Activated T-helper 17 cell treated with anti-CD3 and anti-CD28 coated beads, Interleukin-2, amount 50 U/mL, for 72 hours (primary cell): ENCODE data around the gene TELO2. TPM values are rescaled to one million over a fixed set of nuclear protein-coding genes. Genes with fewer than 3 reads are reported as not detected.

Experiments used
- ATAC-seq: fragments of 150-1000 bp; cut with Tn5 transposase; replicated peaks from 2 replicates; pipeline ENCODE4 v1.10.0; 2021; ENCODE audit warnings: mild to moderate bottlenecking, moderate library complexity
- H3K27ac Mint-ChIP-seq: one replicate; pipeline ENCODE4 v1.8.0; 2022; ENCODE audit warnings: mixed read lengths
- H3K27me3 Mint-ChIP-seq: one replicate; pipeline ENCODE4 v1.8.0; 2022; ENCODE audit warnings: mixed read lengths
- H3K36me3 Mint-ChIP-seq: one replicate; pipeline ENCODE4 v1.8.0; 2022; ENCODE audit warnings: low read depth, mild to moderate bottlenecking, mixed read lengths
- H3K4me1 Mint-ChIP-seq: one replicate; pipeline ENCODE4 v1.8.0; 2022; ENCODE audit warnings: mixed read lengths
- H3K4me3 Mint-ChIP-seq: one replicate; pipeline ENCODE4 v1.8.0; 2022; ENCODE audit warnings: mild to moderate bottlenecking, mixed read lengths
- H3K9me3 Mint-ChIP-seq: one replicate; pipeline ENCODE4 v1.8.0; 2022; ENCODE audit warnings: mixed read lengths
- total RNA-seq, 2 donors: library from RNA; stranded (reverse); gene quantifications; one replicate each; pipeline ENCODE4 v1.2.3, GENCODE V29; 2022

TELO2 gene
- total RNA-seq, 2 donors from 2014 or later: 49.2 to 67.9 TPM

GRCh38 chr16:1526608-1527555, 33.7 kb downstream of the TELO2 start:
- peak; percentile 44 for ATAC-seq
- Mint-ChIP-seq H3K27me3 (no peaks in the 10 kb centered on the region), H3K36me3 (no peaks in the 10 kb centered on the region), H3K4me3 (peak overlapping the region; percentile 29), H3K9me3 (no peaks in the 10 kb centered on the region), H3K27ac (no peak overlapping the region), H3K4me1 (no peaks in the 10 kb centered on the region)

GRCh38 chr16:1527836-1528811, 35.0 kb downstream of the TELO2 start:
- Mint-ChIP-seq H3K9me3 (no peaks in the 10 kb centered on the region), H3K4me3 (no peak overlapping the region), H3K27me3 (no peaks in the 10 kb centered on the region), H3K36me3 (no peaks in the 10 kb centered on the region), H3K27ac (no peak overlapping the region), H3K4me1 (no peaks in the 10 kb centered on the region)
- no peak for ATAC-seq

GRCh38 chr16:1528921-1529537, 35.9 kb downstream of the TELO2 start:
- Mint-ChIP-seq H3K27ac (no peak overlapping the region), H3K4me3 (no peak overlapping the region), H3K9me3 (no peaks in the 10 kb centered on the region), H3K27me3 (no peaks in the 10 kb centered on the region), H3K36me3 (no peaks in the 10 kb centered on the region), H3K4me1 (no peaks in the 10 kb centered on the region)
- no peak for ATAC-seq

- Mint-ChIP-seq H3K4me3 (no peak overlapping the region), H3K27me3 (no peaks in the 10 kb centered on the region), H3K9me3 (no peaks in the 10 kb centered on the region), H3K4me1 (no peaks in the 10 kb centered on the region), H3K36me3 (peaks cover 10% of the 10 kb centered on the region), H3K27ac (no peak overlapping the region)
- no peak for ATAC-seq
Measured at GRCh38 chr16:1530349-1530882, 37.3 kb downstream of the TELO2 start.

- Mint-ChIP-seq H3K27ac (no peak overlapping the region), H3K27me3 (no peaks in the 10 kb centered on the region), H3K9me3 (no peaks in the 10 kb centered on the region), H3K4me3 (no peak overlapping the region), H3K4me1 (no peaks in the 10 kb centered on the region), H3K36me3 (peaks cover 16% of the 10 kb centered on the region)
- no peak for ATAC-seq
Measured at GRCh38 chr16:1530883-1531637, 37.9 kb downstream of the TELO2 start.

GRCh38 chr16:1531638-1531910, 38.4 kb downstream of the TELO2 start:
- no peak for ATAC-seq
- Mint-ChIP-seq H3K4me3 (no peak overlapping the region), H3K27ac (no peak overlapping the region), H3K36me3 (peaks cover 21% of the 10 kb centered on the region), H3K9me3 (no peaks in the 10 kb centered on the region), H3K4me1 (peaks cover 1% of the 10 kb centered on the region), H3K27me3 (no peaks in the 10 kb centered on the region)

GRCh38 chr16:1532081-1532760, 39.1 kb downstream of the TELO2 start:
- Mint-ChIP-seq H3K27me3 (no peaks in the 10 kb centered on the region), H3K4me1 (peaks cover 6% of the 10 kb centered on the region), H3K4me3 (peak overlapping the region; percentile 96), H3K27ac (no peak overlapping the region), H3K36me3 (peaks cover 28% of the 10 kb centered on the region), H3K9me3 (no peaks in the 10 kb centered on the region)
- ATAC-seq: no peak

- Mint-ChIP-seq H3K4me3 (peak overlapping the region; percentile 96), H3K4me1 (peaks cover 6% of the 10 kb centered on the region), H3K36me3 (peaks cover 33% of the 10 kb centered on the region), H3K27ac (no peak overlapping the region), H3K9me3 (no peaks in the 10 kb centered on the region), H3K27me3 (no peaks in the 10 kb centered on the region)
- no peak for ATAC-seq
Measured at GRCh38 chr16:1532771-1533170, 39.6 kb downstream of the TELO2 start.

GRCh38 chr16:1533443-1533951, 40.3 kb downstream of the TELO2 start, which contains the start of gene TMEM204:
TSS of gene TMEM204 (plus strand) at chr16:1533666. CDS start at chr16:1534276, 610 bp downstream.
- no peaks in the 10 kb centered on the region for H3K27me3 Mint-ChIP-seq
- H3K4me3 Mint-ChIP-seq: peak within 1 kb of the TSS; percentile 96
- peak; percentile 43 for ATAC-seq
- H3K27ac Mint-ChIP-seq: peak within 1 kb of the TSS; percentile 97
- H3K9me3 Mint-ChIP-seq: no peaks in the 10 kb centered on the region
- peaks cover 9% of the 10 kb centered on the region for H3K4me1 Mint-ChIP-seq
- H3K36me3 Mint-ChIP-seq: peaks cover 40% of the 10 kb centered on the region

GRCh38 chr16:1534021-1535020, 41.2 kb downstream of the TELO2 start:
- H3K27me3 Mint-ChIP-seq: no peaks in the 10 kb centered on the region
- peak overlapping the region; percentile 96 for H3K4me3 Mint-ChIP-seq
- no peaks in the 10 kb centered on the region for H3K9me3 Mint-ChIP-seq
- peaks cover 10% of the 10 kb centered on the region for H3K4me1 Mint-ChIP-seq
- peak overlapping the region; percentile 97 for H3K27ac Mint-ChIP-seq
- H3K36me3 Mint-ChIP-seq: peaks cover 43% of the 10 kb centered on the region
- ATAC-seq: peak; percentile 47

- H3K27ac Mint-ChIP-seq: peak overlapping the region; percentile 97
- no peaks in the 10 kb centered on the region for H3K9me3 Mint-ChIP-seq
- peaks cover 46% of the 10 kb centered on the region for H3K36me3 Mint-ChIP-seq
- peak overlapping the region; percentile 96 for H3K4me3 Mint-ChIP-seq
- peaks cover 14% of the 10 kb centered on the region for H3K4me1 Mint-ChIP-seq
- ATAC-seq: peak; percentile 46
- no peaks in the 10 kb centered on the region for H3K27me3 Mint-ChIP-seq
Measured at GRCh38 chr16:1535391-1536291, 42.5 kb downstream of the TELO2 start.
